Heart left ventricle (tissue), 13 donors: ENCODE measurements around the gene PRICKLE1.

ENCODE experiments used
- POLR2A ChIP-seq, 2 donors: fragments of 450-650 bp; IDR thresholded peaks; one replicate each; pipeline ENCODE4 v1.6.1; 2017; ENCODE audit warnings: antibody characterized with exemption in 2 of 2, mild to moderate bottlenecking in 2 of 2, moderate library complexity in 2 of 2
- TF ChIP-seq, protein P1 (sequence below), 12 donors: fragments of 200-600 bp; sonication (generic) in 4 of 12; IDR thresholded peaks; one replicate each; pipeline versions ENCODE4 v1.5.0 to v1.8.0; 2018 to 2022; ENCODE audit warnings: antibody characterized with exemption in 12 of 12, mild to moderate bottlenecking in 5 of 12
- donor health status: ischemic (EF 13 %, LVEDD 7.1; RV severe dilation, severe dysfunction).
- donor health status: DM: no; HTN: yes; CAD: no.
- donor health status: DM: no; HTN: no; CAD: no.
- donor health status: ischemic (EF 25% LVEDD 6.9; RV normal size, moderate dysfunction).
- donor health status: ischemic (EF 25% LVEDD 5.7; RV mildly dilated, moderate dysfunction).
- donor health status: ischemic (EF 35%, LVEDD 5.7; RV mildly dilated, moderate dysfunction).
- donor health status: nonischemic (EF 11% LVEDD 7.7; RV severe dilation, severe dysfunction).
- donor health status: DM: yes; HTN: yes; CAD: no.
- donor health status: PGD.
- donor health status: ischemic (EF 29% LVEDD 5.4; RV normal size, mild dysfunction).
- donor health status: nonischemic (EF 23%, LVEDD 6.1; RV moderate dilation, normal function).

DNA sequence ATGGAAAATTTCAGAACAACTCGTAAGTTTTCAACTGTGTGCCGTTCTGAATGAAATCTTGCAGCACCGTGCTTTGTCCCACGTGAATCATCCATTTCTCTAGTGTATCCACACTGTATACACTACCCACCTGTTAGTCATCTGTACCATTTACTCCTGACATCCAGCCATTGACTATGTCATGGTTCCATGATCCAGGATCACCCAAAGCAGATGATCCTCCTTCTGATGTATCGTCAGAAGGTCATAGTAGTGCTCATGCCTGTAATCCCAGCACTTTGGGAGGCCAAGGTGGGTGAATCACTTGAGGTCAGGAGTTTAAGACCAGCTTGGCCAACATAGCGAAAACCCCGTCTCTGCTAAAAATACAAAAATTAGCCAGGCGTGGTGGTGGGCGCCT, 140.7 kb downstream of the PRICKLE1 start:
- TF ChIP-seq, protein P1, sequence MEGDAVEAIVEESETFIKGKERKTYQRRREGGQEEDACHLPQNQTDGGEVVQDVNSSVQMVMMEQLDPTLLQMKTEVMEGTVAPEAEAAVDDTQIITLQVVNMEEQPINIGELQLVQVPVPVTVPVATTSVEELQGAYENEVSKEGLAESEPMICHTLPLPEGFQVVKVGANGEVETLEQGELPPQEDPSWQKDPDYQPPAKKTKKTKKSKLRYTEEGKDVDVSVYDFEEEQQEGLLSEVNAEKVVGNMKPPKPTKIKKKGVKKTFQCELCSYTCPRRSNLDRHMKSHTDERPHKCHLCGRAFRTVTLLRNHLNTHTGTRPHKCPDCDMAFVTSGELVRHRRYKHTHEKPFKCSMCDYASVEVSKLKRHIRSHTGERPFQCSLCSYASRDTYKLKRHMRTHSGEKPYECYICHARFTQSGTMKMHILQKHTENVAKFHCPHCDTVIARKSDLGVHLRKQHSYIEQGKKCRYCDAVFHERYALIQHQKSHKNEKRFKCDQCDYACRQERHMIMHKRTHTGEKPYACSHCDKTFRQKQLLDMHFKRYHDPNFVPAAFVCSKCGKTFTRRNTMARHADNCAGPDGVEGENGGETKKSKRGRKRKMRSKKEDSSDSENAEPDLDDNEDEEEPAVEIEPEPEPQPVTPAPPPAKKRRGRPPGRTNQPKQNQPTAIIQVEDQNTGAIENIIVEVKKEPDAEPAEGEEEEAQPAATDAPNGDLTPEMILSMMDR (IDR thresholded peaks at IDR 0.05): no peak
- TF ChIP-seq POLR2A (IDR thresholded peaks at IDR 0.05): no peak
